ENCODE results near the gene TCN2.
"Not testable (repeated sequence)": the region's sequence is repeated elsewhere in the genome, so short reads cannot be mapped to it uniquely, and the experiment has no call there.

Gene TCN2

DNA sequence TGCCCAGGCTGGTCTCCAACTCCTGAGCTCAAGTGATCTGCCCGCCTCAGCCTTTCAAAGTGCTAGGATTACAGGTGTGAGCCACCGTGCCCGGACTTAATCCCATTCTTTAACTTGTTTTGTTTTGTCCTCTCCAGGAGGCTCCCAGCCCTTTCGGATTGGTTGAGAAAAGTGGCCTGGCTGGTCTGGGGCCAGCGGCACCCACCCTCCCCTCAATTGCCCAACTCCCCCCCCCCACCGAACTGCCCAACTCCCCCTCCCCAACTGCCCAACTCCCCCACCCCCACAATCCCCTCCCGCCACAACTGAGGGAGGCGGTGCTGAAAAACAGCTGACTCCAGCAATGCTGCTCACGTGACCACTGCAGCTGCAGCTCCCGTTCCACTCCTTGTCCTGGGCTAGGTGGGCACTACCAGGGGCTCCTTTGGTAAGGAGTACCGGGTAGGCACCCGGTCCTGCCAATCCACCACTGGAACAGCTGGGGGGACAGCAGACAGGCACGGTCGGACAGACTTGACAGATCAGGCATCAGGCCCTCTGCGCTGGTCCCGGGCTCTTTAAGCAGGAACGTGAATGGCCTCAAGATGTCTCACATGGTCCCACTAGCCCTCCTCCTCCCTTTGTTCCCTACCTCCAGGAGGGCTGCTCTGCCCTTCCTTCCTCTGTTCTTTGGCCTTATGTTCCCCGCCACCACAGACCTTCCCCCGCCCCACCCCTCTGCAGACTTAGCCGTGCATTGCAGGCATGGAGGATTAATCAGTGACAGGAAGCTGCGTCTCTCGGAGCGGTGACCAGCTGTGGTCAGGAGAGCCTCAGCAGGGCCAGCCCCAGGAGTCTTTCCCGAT lies at the start of gene TCN2:
TCN2 (plus strand) TSS at position 720 of the 845 bp plus-strand sequence. CDS start 158 bp downstream, outside the sequence.
- DNase-seq = no peak

DNA sequence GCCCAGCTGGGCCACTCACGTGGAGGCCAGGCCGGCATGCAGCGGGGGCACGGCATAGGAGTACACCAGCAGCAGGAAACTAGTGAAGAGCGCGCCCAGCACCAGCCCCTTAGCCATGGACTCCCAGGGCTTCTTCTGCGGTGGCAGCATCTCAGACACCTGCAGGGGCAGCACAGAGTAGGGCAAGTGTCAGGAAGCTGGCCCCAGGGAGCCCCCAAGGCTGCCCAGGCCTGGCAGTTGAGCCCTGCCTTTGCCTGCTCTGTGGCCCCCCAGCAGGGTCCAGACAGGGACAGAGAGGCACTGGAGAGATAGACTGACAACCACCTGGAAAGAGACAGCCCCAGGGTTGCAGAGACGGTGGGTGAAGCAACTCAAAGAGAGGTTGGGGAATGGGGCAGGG lies 49.7 kb upstream of the TCN2 start:
- DNase-seq = no peak

DNA sequence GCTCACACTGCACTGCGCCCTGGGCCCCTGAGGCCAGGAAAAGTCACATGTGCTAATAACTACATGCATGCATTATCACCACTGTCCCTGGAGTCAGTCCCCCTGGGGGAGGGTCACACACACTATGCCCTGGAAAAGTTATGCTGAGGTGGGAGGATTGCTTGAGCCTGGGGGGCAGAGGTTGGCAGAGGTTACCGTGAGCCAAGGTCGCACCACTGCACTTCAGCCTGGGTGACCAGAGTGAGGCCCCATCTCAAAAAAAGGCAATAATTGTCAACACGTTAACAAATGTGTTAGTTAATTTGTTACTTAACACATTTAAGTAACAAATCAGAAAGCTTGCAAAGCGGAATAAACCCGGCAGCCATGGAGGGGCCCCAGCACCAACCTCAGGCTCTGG lies 47.1 kb upstream of the TCN2 start:
- no peak for DNase-seq

DNA sequence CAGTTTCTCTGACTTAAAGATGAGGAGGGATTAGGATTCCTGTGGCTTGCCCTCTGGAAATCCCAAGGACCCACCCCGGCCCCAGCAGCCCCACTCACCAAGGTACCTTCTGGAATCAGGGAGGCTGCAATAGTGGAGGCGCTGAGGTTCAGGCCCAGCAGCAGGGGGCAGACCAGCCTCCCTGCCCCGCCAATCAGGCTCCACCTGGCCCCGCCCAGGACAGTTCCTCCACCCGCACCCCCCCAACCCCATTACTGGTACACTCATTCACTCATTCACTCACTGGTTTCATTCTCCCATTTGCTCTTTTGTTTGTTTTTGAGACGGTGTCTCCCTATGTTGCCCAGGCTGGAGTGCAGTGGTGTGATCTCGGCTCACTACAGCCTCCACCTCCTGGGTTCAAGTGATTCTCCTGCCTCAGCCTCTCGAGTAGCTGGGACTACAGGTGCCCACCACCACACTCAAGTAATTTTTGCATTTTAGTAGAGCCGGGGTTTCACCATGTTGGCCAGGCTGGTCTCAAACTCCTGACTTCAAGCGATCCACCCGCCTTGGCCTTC lies 46.3 kb upstream of the TCN2 start:
- DNase-seq = not testable (repeated sequence)

DNA sequence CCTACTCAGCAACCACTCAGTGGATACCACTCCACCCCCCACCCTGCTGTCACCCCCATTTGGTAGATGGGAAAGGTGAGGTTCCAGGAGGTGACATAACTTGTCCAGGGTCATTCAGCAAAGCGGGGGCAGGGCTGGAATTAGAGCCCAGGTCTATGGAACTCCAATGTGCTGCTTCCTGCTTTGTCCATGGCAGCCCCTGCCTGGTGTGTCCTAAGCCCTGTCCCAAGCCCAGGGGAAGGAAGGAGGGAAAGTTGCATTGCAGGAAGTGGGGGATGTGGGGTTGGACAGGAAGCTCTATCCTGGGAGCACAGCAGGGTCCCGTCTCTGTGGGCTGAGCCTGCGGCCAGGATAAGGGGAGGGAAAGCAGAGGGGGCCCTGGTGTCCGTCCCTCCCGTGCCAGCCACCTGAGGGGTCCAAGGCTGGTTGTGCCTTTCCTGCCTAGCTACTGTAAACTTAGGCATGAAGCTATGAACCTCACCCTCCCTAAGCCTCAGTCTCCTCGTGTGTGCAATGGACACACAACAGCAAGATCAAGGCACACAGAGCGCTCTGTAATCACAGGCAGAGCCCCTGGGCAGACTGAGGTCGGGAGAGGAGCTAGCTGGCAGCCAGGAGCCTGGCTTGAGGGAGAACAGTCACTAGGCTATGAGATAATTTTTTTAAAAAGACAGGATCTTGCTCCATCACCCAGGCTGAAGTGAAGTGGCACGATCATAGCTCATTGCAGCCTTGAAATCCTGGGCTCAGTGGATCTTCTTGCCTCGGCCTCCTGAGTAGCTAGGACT lies 45.4 kb upstream of the TCN2 start:
- no peak for DNase-seq

DNA sequence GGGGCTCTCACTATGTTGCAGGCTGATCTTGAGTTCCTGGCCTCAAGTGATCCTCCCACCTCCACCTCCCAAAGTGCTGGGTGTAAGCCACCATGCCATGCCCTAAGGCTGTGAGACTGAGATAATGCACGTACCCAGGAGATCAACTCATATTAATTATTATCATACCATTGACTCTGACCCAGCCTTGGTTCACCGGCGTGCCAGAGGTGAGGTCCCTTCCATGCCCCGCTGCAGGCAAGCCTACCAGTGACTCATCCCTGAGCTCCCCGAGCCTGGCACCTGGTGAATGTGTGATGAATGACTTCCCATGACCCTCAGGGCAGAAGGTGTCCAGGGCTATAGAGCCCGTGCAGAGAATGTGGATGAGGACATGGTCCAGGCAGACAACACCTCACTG lies 44.6 kb upstream of the TCN2 start:
- no peak for DNase-seq

DNA sequence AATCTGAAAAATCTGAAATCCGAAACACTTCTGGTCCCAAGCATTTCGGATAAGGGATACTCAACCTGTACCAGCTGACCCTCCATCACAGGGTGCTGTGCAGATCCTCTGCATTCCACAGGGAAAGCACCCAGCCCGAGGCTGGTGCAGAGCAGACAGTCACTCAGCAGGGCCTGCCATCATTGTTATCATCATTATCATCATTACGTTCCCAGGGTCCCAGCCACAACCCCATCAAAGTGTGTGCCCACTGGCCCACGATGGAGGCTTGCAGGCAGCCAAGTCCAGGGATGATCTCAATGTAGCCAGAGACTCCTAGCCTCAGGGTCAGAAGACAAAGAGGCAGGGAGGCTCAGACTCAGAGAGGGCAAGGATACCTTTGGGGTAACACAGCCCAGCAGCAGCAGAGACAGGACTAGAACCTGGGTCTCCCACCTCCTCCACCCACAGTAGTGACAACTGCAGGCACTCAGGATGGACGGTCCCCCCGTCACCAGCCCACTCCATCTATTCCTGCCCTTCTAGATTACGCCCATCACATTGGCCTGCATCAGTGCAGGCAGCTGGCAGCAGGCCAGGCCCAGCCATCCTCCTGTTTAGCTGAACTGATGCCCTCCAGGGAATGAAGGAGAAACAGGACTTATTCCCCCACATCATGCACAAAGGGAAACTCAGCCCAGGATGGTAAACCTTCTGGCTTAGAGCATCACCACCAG lies 42.8 kb upstream of the TCN2 start:
- DNase-seq = no peak

DNA sequence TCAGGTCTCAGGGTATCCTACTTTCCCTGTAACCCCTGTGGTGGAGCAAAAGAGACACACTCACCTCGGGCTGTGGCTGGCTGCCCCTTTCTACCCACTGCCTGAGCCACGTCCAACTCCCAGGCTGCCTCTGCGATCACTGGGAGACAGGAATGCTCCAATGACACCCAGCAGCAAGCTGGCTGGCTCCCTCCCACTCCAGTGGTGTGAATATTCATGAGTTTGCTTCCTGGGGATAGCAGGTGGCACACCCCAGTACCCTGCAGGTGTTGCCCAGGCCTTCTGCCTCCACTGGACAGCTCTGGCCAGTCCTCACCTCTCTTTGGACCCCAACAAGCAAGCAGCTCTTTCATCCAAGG lies 42.2 kb upstream of the TCN2 start:
- no peak for DNase-seq

DNA sequence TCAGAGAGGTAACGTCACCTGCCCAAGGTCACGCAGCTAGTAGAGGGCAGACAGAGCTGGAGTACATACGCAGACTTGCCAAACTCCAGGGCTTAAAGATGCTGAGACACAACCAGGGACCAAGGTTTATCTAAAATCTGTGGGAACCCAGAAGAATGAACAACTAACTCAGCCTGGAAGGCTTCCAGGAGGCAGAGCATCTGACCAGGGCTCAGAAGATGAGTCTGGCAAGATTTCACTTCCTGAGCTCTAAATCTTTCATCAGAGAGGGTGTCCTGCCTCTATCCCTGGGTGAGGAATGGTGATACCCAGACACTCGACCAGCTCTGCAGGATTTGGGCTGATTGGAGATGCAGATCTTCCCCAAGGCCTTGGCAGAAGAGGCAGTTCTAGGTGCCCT lies 41.6 kb upstream of the TCN2 start:
- no peak for DNase-seq

DNA sequence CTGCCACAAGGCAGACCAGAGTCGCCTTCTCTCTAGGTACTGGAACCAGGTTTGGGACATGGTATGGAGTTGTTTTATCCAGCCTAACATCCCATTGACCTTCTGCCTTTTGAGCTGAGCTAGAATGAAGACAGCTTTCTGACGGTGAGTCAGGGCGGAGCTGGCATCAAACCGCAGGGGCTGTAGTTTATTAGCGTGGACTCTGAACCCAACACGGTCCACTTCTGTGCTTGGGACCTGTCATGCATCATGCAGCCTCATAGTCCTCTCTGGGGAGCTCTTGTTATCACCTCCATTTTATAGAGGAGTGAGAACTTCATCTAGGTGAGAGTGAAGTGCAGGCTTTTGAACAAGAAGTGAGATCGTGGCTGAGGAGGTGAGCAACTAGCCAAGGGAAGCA lies 40.8 kb upstream of the TCN2 start:
- DNase-seq = no peak

DNA sequence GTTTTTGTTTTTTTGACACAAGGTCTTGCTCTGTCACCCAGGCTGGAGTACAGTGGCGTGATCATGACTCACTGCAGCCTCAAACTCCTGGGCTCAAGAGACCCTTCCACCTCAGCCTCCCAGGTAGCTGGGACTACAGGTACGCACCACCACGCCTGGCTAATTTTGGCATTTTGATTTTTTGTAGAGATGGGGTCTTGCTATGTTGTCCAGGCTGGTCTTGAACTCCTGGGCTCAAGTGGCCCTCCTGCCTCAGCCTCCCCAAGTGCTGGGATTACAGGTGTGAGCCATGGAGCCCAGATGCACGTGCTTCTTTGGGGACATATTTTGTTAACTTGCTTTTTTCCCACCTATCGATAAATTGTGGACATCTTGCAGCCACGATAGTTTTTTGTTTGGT lies 39.7 kb upstream of the TCN2 start:
- DNase-seq = not testable (repeated sequence)

DNA sequence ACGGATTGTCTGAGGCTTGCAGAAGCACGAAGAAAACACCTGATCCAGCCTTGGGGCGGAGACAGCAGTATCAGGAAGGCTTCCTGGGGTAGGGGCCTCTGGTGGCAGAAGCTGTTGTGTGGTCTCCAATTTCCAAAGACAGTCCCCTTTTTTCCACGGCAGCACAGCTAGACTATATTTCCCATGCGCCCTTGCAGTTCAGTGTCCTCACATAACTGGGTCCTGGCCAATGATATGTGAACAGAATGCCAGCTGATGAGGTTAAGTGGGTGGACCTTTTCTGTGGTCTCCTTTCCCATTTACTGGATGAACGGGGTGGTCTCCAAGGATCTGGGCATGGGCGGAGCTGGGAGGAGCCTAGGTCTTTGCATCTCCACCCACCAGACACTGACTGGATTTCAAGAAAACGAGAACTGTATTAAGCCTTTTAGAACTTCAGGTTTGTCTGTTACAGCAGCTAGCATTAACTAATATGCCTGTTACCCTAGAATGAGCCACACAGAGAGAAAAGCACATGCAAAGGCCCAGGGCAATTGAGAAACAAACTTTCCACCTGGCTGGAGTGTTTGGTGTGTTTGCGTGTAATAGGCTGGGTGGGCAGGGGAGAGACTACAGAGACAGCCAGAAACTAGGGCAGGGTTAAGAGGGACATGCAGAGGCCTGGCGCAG lies 38.7 kb upstream of the TCN2 start:
- DNase-seq = no peak

DNA sequence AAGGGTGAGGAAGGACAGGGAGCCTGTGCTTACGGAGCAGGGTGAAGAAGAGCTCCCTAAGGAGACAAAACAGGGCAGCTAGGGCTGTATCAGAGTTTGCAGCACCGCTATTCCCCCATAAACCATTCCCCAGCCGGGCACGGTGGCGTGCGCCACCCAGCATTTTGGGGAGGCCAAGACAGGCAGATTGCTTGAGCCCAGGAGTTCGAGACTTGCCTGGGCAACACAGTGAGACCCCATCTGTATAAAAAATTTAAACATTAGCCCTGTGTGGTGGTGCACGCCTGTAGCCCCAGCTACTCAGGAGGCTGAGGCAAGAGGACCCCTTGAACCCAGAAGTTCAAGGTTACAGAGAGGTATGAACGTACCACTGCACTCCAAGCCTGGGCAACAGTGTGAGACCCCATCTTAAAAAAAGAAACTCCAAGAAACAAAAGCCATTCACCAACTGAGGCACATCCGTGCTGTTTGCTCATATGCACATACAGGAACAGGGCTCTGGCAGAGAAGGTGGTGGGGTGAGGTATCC lies 37.2 kb upstream of the TCN2 start:
- no peak for DNase-seq

DNA sequence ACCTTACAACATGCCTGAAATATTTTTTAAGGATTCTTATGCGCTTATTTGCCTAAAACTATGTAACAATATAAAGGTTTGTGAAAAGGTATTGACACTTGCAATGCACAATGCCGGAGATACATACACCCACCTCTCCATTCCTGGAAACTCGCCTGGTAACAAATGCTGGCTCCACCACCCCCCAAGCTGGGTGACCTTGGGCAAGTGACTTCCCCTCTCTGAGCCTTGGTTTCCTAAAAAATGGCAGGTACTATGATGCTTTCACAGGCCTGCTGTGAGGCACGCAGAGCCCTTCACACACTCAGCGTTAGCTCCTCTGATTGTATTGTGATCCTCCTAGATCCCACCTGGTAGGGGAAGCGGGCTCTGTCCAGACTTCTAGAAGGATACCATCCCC lies 34.8 kb upstream of the TCN2 start:
- DNase-seq = no peak

DNA sequence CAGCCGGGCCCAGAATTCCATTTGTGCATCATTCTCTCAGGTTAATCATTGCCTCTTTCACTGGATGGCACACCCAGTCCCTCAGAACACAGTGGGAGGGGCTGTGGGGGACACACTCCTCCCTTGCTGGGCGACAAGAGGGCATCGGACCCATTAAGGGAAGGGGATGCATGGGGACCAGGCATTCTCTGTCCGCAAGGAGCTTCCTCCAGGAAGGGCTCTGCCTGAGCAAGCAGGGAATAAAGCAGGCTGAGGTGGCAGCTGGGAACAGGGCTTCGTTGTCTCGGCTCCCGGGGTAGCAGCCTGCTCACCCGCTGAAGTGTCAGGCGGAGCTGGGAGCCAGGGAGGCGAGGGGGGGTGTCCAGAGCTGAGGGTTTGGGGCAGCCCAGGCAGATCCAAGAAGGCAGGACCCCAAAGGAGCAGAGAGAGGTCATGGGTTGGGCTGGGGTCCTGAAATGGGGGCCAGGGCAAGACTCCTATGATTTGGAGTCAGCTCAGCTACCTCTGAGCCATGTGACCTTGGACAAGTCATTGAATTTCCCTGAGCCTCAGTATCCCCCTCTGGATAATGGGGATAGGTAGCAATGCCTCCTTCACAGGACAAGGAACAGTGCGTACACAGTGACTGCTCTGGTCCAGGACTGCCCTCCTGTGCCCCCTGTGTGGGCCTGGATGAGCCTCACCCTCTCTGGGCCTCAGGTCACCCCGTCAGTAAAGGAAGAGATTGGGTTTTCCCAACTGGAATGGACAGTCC lies 34.0 kb upstream of the TCN2 start:
- no peak for DNase-seq

DNA sequence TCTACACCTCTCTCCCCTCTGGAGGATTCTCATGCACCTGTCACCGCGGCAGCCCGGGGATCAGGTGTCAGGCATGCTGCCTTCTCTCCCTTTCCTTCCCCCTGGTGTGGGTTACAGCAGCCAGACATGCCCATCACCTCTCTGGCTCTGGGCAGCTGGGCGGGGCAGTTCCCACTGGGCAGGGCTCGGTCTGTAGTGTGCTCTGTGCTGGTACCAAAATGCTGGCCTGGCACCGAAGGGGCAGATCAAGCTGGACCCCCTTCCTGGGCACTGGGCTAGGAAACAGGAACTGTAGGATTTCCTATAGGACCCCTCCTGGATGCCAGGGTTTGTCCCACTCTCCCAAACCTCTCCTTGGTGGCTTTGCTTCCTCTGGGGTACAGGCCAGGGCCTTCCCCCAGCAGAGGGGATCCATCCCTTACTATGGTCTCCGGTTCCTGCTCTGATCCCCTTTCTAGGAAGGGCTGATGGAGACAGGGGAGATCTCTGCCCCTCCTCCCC lies 33.3 kb upstream of the TCN2 start:
- no peak for DNase-seq

DNA sequence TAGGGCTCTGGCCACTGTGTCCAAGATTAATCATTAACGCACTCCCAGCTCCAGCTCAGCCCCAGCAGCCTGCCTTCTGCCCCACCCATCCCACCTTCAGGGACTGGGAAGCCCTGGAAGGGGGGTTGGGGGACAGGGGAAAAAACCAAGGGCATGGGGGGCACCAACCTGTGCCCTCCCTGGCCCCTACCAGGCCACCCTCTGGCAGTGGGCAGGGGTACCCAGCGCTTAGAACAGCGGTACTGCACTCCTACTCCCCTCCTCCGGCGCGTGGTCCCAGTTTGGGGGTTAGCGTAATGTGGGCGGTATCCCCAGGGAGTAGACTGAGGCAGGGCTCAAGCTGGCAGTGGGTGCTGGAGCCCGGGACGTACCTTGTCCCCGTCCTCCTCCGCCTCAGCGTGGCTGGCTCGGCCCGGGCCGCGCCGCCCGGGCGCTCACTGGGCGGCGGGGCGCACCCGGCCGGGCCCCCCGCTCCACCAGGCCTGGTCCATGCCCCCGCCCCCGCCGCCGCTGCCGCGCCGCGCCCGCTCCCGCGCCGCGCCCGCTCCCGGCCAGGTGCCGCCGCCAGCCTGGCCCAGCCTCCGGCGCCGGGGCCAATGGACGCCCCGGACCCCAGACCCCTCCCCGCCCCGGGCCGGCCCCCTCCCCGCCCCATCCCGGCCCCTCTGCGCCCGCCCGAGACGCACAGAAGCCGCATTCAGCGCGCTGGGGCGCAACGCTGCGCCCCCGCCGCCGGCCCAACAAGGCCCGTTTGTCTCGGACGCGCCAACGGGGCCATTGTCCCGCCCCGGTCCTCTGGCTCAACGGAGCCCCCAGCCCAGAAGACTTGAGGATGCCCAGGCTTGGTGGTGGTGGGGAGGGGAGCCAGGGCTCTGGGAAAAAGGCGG lies 32.6 kb upstream of the TCN2 start, which contains the start of gene GAL3ST1:
GAL3ST1 (minus strand) TSS at position 571 of the 887 bp plus-strand sequence. CDS start 17,273 bp downstream, outside the sequence.
- no peak for DNase-seq

DNA sequence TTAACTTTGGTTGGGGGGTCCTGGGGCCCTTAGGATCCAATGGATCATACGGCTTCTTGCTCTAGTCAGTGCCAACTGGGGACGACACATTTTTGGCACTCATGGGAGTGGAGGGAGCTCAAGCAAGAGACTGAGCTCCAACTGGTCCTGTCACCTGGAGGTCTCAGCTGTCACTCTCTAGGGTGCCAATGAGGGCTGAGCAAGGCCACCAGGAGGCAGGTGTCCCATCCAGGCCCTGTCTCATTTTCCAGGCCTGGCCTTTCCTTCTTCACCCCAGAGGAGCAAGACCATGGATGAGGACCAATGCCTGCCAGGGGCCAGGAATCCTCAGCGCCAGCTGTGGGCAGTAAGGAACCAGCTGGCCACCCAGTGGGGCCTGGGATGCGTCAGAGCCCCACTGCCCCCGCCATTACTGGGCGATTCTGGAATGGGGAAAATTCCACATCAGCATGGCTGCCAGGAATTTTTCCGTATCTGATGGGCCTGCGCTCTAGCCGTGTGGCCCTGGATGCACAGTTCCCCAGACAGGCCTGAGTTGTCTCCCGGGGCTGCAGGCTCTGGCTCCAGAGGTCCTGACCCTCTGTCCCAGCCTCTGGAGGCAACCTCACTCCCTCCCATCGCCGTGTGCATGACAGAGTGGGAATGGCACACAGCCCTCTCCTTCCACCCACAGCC lies 31.8 kb upstream of the TCN2 start:
- no peak for DNase-seq

DNA sequence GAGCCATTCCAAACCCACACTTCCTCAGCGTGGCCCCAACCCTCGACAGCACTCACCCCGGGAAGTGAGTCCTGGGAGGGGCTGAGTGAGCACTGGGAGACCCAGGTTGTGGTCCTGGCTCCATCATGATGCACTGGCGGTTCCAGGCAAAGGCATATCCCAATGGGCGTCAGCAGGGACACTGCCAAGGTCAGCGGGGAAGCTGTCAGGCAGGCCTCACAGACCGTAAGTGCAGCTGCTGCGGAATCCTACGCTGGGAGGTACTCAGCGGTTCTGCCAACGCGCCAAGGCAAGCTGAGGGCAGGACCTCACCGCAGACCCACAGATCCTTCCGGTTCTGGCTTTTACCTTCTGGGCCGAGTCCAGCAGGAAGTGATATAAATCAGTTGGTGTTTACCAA lies 31.1 kb upstream of the TCN2 start:
- no peak for DNase-seq

DNA sequence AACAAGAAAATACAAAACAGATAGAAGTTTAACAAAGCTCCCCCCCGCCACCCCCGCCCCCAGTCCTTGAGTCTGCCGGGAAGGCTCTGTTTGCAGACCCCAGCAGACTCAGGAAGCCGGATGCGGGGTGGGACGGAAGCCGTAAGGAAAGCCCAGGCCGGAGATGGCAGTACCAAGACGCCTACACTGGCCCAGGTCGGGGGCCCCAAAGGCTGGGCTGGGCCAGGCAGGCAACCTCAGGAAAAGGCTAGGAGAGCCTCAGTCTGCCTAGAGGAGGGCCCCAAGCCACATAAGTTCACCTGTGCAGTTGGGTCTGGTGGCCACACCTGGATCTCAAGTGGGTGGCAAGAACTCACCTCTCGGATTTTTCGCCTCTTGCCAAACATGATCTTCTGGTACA lies 28.5 kb upstream of the TCN2 start:
- DNase-seq = no peak
